IPS-18c (cell line): ENCODE results near the gene STK35.

Experiments
- H3K4me3 ChIP-seq: 2 replicates; pipeline ENCODE4 v1.7.0; 2013; ENCODE audit warnings: low read depth, mild to moderate bottlenecking, low read length, moderate library complexity; ENCODE audit not compliant: insufficient read depth
- H3K9me3 ChIP-seq: one replicate; pipeline ENCODE4 v1.6.1; 2013; ENCODE audit warnings: mild to moderate bottlenecking, low read length, moderate library complexity; ENCODE audit not compliant: control insufficient read depth, insufficient read depth

STK35 gene

GRCh38 chr20:2101057-2101864 is at the start of gene STK35:
Gene STK35 (plus strand): TSS chr20:2101827. CDS start chr20:2101882, 55 bp downstream.
- peaks cover 2% of the 10 kb centered on the region for H3K9me3 ChIP-seq
- H3K4me3 ChIP-seq = peak within 1 kb of the TSS; percentile 86

- H3K4me3 ChIP-seq = no peak overlapping the region
- no peaks in the 10 kb centered on the region for H3K9me3 ChIP-seq
These were observed 49.7 kb upstream of the STK35 start for GRCh38 chr20:2051946-2052345.

- Histone ChIP-seq H3K9me3 (no peaks in the 10 kb centered on the region), H3K4me3 (no peak overlapping the region)
These were observed 48.9 kb upstream of the STK35 start for GRCh38 chr20:2052741-2053140.

- no peak overlapping the region for H3K4me3 ChIP-seq
- H3K9me3 ChIP-seq = no peaks in the 10 kb centered on the region
These were observed 48.0 kb upstream of the STK35 start for GRCh38 chr20:2053615-2054014.

GRCh38 chr20:2054911-2055310 is 46.7 kb upstream of the STK35 start:
- no peaks in the 10 kb centered on the region for H3K9me3 ChIP-seq
- no peak overlapping the region for H3K4me3 ChIP-seq

- Histone ChIP-seq H3K4me3 (no peak overlapping the region), H3K9me3 (no peaks in the 10 kb centered on the region)
These were observed 42.2 kb upstream of the STK35 start for GRCh38 chr20:2059411-2059810.

- no peaks in the 10 kb centered on the region for H3K9me3 ChIP-seq
- no peak overlapping the region for H3K4me3 ChIP-seq
These were observed 36.5 kb upstream of the STK35 start for GRCh38 chr20:2065099-2065498.

- no peaks in the 10 kb centered on the region for H3K9me3 ChIP-seq
- no peak overlapping the region for H3K4me3 ChIP-seq
These were observed 35.0 kb upstream of the STK35 start for GRCh38 chr20:2066461-2067122.

GRCh38 chr20:2080532-2081224 is 20.9 kb upstream of the STK35 start:
- no peak overlapping the region for H3K4me3 ChIP-seq
- H3K9me3 ChIP-seq = no peaks in the 10 kb centered on the region

GRCh38 chr20:2084703-2085102 is 16.9 kb upstream of the STK35 start:
- Histone ChIP-seq H3K9me3 (no peaks in the 10 kb centered on the region), H3K4me3 (no peak overlapping the region)

- H3K9me3 ChIP-seq = no peaks in the 10 kb centered on the region
- H3K4me3 ChIP-seq = no peak overlapping the region
These were observed 15.2 kb upstream of the STK35 start for GRCh38 chr20:2086177-2086979.

GRCh38 chr20:2086980-2087377 is 14.6 kb upstream of the STK35 start:
- Histone ChIP-seq H3K9me3 (no peaks in the 10 kb centered on the region), H3K4me3 (no peak overlapping the region)

GRCh38 chr20:2088891-2089290 is 12.7 kb upstream of the STK35 start:
- Histone ChIP-seq H3K9me3 (no peaks in the 10 kb centered on the region), H3K4me3 (no peak overlapping the region)

GRCh38 chr20:2089447-2089846 is 12.2 kb upstream of the STK35 start:
- H3K4me3 ChIP-seq = no peak overlapping the region
- no peaks in the 10 kb centered on the region for H3K9me3 ChIP-seq

GRCh38 chr20:2093159-2093781 is 8.4 kb upstream of the STK35 start:
- Histone ChIP-seq H3K9me3 (no peaks in the 10 kb centered on the region), H3K4me3 (no peak overlapping the region)

GRCh38 chr20:2093883-2094282 is 7.7 kb upstream of the STK35 start:
- Histone ChIP-seq H3K9me3 (no peaks in the 10 kb centered on the region), H3K4me3 (no peak overlapping the region)
